Thymus (tissue), 14 donors: ENCODE results near the gene OR2A14. TPM values are rescaled to one million over a fixed set of nuclear protein-coding genes. Genes with fewer than 3 reads are reported as not detected.

Source experiments
- DNase-seq, 9 donors: peaks; one replicate each; pipeline ENCODE4 v3.0.0-alpha.2; 2013; ENCODE audit warnings: low spot score in 9 of 9, low read depth in 6 of 9, missing footprints in 1 of 9
- H3K27ac ChIP-seq, 2 donors: one replicate each; pipeline ENCODE4 v1.5.1; 2013; ENCODE audit warnings: control low read depth in 1 of 2, low read depth in 1 of 2, low read length in 1 of 2, mild to moderate bottlenecking in 1 of 2, moderate library complexity in 1 of 2
- H3K27me3 ChIP-seq, 2 donors: one replicate each; pipeline ENCODE4 v1.5.1; 2013; ENCODE audit warnings: low read length in 1 of 2; ENCODE audit not compliant: control insufficient read depth in 2 of 2, insufficient read depth in 1 of 2
- H3K36me3 ChIP-seq, 2 donors: one replicate each; pipeline ENCODE4 v1.5.1; 2013; ENCODE audit warnings: low read length in 1 of 2, mild to moderate bottlenecking in 1 of 2, moderate library complexity in 1 of 2; ENCODE audit not compliant: control insufficient read depth in 2 of 2, insufficient read depth in 2 of 2
- H3K4me1 ChIP-seq, 2 donors: one replicate each; pipeline ENCODE4 v1.5.1; 2013; ENCODE audit warnings: low read length in 2 of 2; ENCODE audit not compliant: control insufficient read depth in 2 of 2, insufficient read depth in 2 of 2
- H3K4me3 ChIP-seq, 2 donors: one replicate each; pipeline ENCODE4 v1.5.1; 2013; ENCODE audit warnings: low read length in 2 of 2, control low read depth in 1 of 2, mild to moderate bottlenecking in 1 of 2
- H3K9me3 ChIP-seq, 2 donors: one replicate each; pipeline ENCODE4 v1.5.1; 2013; ENCODE audit warnings: low read length in 1 of 2, mild to moderate bottlenecking in 1 of 2; ENCODE audit not compliant: control insufficient read depth in 2 of 2, insufficient read depth in 1 of 2
- whole genome bisulfite sequencing: extraction: QIAGEN DNeasy Blood & Tissue Kit; methylation state at CpG from one replicate; pipeline ENCODE4 v1.1.7; 2013; 5-methylcytosine and 5-hydroxymethylcytosine counted together
- long read RNA-seq, 10 donors: transcript quantifications; one replicate each; lab custom pipeline, GENCODE V29; 2026
- polyA plus RNA-seq: library from polyadenylated mRNA; stranded (reverse); fragments of 200-250 nt; gene quantifications from one replicate; pipeline ENCODE4 v1.2.3, GENCODE V29; 2013
- total RNA-seq: library from RNA; stranded (reverse); fragments of 120-200 nt; gene quantifications from one replicate; pipeline ENCODE4 v1.2.4, GENCODE V29; 2013
- donor health status: healthy.

OR2A14 gene, protein sequence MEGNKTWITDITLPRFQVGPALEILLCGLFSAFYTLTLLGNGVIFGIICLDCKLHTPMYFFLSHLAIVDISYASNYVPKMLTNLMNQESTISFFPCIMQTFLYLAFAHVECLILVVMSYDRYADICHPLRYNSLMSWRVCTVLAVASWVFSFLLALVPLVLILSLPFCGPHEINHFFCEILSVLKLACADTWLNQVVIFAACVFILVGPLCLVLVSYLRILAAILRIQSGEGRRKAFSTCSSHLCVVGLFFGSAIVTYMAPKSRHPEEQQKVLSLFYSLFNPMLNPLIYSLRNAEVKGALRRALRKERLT
- total RNA-seq (not detected), polyA plus RNA-seq (not detected)
- long read RNA-seq, donor 1 = 0 reads
- long read RNA-seq, donor 2 = 0 reads
- long read RNA-seq, donor 3 = 0 reads
- long read RNA-seq, donor 4 = 0 reads
- long read RNA-seq, donor 5 = 0 reads
- long read RNA-seq, donor 6 = 0 reads
- long read RNA-seq, donor 7 = 0 reads
- long read RNA-seq, donor 8 = 0 reads
- long read RNA-seq, donor 9 = 0 reads
- long read RNA-seq, donor 10 = 0 reads

DNA sequence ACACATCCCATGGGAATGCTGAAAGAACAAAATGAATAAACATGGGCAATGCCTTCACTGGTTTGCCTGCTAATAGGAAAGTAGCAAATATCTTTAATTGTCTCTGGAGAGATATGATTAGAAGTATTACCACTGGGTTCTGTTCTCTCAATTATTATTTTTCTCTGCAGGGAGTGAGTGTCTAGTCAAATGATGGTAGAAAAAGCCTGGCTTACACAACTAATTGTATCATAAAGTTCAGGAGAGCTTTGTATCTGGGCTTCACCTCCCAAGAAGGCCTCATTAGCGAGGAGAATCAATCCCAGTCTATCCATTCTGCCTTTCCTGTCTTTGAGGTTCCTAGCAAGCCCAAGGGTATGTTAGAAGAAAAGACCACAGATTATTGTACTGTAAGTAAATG is at the start of gene OR2A14:
TSS of gene OR2A14 (plus strand) at position 301 of the 400 bp plus-strand sequence. CDS start 5,937 bp downstream, outside the sequence.
- Histone ChIP-seq H3K4me1 (no peaks in the 10 kb centered on the region), H3K27me3 (no peaks in the 10 kb centered on the region), H3K4me3 (no peak within 1 kb of the TSS), H3K36me3 (no peaks in the 10 kb centered on the region), H3K27ac (no peak within 1 kb of the TSS), H3K9me3 (no peaks in the 10 kb centered on the region)
- no peak for DNase-seq
- 95% methylated on average over 1 of the region's 1 CpG for WGBS

DNA sequence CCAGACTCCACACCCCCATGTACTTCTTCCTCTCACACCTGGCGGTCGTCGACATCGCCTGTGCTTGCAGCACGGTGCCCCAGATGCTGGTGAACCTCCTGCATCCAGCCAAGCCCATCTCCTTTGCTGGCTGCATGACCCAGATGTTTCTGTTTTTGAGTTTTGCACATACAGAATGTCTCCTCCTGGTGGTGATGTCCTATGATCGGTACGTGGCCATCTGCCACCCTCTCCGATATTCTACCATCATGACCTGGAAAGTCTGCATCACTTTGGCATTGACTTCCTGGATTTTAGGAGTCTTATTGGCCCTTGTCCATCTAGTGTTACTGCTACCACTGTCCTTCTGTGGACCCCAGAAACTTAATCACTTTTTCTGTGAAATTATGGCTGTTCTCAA is 48.6 kb upstream of the OR2A14 start:
- 95% methylated on average over 8 of the region's 8 CpGs for WGBS
- no peak overlapping the region for H3K4me3 ChIP-seq
- H3K4me1 ChIP-seq = no peaks in the 10 kb centered on the region
- H3K27ac ChIP-seq = no peak overlapping the region
- H3K36me3 ChIP-seq = no peaks in the 10 kb centered on the region
- H3K27me3 ChIP-seq = no peaks in the 10 kb centered on the region
- no peak for DNase-seq
- no peaks in the 10 kb centered on the region for H3K9me3 ChIP-seq

DNA sequence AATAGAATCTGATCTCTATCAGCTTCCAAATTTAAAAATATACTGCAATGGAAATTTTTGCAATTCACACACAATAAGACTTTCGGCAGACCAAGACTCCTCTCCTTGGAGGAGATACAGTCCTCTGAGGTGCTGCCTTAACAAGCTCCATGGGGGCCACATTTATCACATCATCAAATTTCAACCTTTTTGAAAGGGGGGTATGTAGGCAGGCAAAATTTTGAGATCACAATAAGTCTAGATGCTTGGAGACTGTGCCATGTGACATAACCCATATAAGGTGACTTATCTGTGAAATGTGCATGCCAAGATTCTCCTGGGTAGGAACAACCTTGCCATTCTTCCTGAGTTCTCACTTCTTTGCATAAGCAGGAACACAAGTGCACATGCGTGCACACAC is 37.0 kb upstream of the OR2A14 start, which contains the start of gene OR2A12:
TSS of gene OR2A12 (plus strand) at position 301 of the 400 bp plus-strand sequence. CDS start 8,830 bp downstream, outside the sequence.
- DNase-seq = no peak
- H3K9me3 ChIP-seq = no peaks in the 10 kb centered on the region
- 97% methylated on average over 2 of the region's 2 CpGs for WGBS

DNA sequence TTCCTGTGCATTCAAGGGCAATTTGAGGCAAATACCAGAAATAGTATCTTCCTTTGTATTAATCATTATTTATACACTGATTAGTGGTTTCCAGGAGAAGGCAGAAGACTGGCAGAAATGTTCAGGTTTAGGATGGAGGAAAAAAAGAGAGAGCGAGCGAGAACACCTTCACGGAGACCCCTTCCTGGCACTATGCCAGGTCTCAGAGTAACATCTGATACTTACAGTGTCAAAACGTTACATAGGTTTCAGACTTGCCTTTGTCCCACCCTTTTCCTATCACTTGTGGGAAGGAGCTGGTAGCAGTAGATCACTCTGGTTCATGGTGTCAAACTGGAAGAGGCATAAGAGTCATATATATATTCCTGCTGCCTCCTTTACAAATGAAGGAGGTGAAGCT is 36.2 kb upstream of the OR2A14 start:
- no peak for DNase-seq
- H3K36me3 ChIP-seq = no peaks in the 10 kb centered on the region
- no peak overlapping the region for H3K4me3 ChIP-seq
- H3K9me3 ChIP-seq = no peaks in the 10 kb centered on the region
- H3K27ac ChIP-seq = no peak overlapping the region
- WGBS = 86% methylated on average over 4 of the region's 4 CpGs
- H3K27me3 ChIP-seq = no peaks in the 10 kb centered on the region
- no peaks in the 10 kb centered on the region for H3K4me1 ChIP-seq

More for the DNA sequence above, 37.0 kb upstream of the OR2A14 start, which contains the start of gene OR2A12:
- Histone ChIP-seq H3K27ac (no peak within 1 kb of the TSS), H3K4me1 (no peaks in the 10 kb centered on the region), H3K36me3 (no peaks in the 10 kb centered on the region), H3K27me3 (no peaks in the 10 kb centered on the region), H3K4me3 (no peak within 1 kb of the TSS)

DNA sequence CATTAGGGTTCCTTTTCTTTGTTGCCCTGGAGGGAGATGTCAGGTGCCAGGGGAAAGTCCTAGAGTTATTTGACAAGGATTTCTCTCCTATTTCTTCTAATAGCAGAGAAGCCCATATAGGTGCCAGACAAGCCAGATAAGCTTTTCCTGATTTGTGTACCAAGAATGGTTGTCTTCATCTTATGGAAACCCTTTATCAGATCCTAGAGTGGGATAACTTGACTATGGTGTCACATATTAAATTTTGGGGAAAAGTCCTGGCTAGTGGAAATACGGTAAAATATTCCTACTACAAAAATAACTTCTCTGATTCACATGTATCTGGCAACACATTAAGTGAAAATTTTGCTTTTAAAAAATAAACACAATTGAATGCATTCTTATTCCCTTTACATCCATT is 35.7 kb upstream of the OR2A14 start:
- DNase-seq = no peak
- Histone ChIP-seq H3K9me3 (no peaks in the 10 kb centered on the region), H3K27ac (no peak overlapping the region), H3K4me3 (no peak overlapping the region), H3K27me3 (no peaks in the 10 kb centered on the region), H3K36me3 (no peaks in the 10 kb centered on the region), H3K4me1 (no peaks in the 10 kb centered on the region)
- WGBS = 99% methylated on average over 1 of the region's 1 CpG

DNA sequence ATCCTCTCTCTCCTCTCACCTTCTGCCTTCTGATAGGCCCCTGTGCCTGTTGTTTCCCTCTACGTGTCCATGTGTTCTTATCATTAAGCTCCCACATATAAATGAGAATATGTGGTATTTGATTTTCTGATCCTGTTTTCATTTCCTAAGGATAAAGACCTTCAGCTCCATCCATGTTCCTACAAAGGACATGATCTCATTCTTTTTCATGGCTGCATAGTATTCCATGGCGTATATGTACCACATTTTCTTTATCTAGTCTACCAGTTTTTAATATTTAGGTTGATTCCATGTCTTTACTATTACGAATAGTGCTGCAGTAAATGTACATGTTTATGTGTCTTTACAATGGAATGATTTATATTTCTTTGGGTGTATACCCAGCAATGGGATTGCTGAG is 32.3 kb upstream of the OR2A14 start:
- 95% methylated on average over 3 of the region's 3 CpGs for WGBS
- H3K27ac ChIP-seq = no peak overlapping the region
- no peaks in the 10 kb centered on the region for H3K27me3 ChIP-seq
- no peaks in the 10 kb centered on the region for H3K36me3 ChIP-seq
- no peaks in the 10 kb centered on the region for H3K9me3 ChIP-seq
- DNase-seq = no peak
- no peaks in the 10 kb centered on the region for H3K4me1 ChIP-seq
- H3K4me3 ChIP-seq = no peak overlapping the region

DNA sequence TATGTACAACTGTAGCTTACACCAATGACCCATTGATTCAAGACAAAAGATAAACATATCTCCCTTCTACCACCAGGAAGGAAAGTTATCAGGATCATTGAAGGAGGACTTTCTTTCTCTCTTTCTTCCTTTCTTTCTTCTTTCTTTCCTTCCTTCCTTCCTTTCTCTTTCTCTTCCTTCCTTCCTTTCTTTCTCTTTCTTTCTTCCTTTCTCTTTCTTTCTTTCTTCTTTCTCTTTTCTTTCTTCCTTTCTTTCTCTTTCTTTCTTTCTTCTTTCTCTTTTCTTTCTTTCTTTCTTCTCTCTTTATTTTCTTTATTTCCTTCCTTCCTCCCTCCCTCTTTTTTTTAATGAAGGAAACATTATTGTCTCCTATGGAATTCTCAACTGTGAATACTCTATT is 24.2 kb upstream of the OR2A14 start:
- Histone ChIP-seq H3K9me3 (no peaks in the 10 kb centered on the region), H3K36me3 (no peaks in the 10 kb centered on the region), H3K27ac (no peak overlapping the region), H3K27me3 (no peaks in the 10 kb centered on the region), H3K4me3 (no peak overlapping the region), H3K4me1 (no peaks in the 10 kb centered on the region)
- DNase-seq = no peak

DNA sequence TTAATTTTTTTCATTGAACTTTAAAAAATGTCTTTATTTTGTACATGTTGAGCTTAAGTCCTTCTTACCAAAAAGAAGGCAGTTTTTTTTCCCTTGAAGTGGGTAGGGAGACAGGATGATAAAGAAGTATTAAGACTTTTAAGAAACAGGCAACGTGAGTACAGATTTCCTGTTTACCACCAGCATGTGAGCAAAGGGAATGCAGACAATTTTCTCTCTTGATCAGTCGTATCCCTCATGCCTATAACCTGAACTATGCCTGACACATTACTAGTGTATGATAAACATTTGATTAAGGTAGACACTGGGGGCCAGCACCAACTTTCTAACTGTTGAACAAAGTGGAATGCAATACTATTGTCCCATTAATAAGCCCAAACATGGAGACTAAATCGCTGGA is 22.4 kb upstream of the OR2A14 start:
- no peak for DNase-seq
- no peaks in the 10 kb centered on the region for H3K27me3 ChIP-seq
- no peak overlapping the region for H3K27ac ChIP-seq
- no peaks in the 10 kb centered on the region for H3K9me3 ChIP-seq
- no peaks in the 10 kb centered on the region for H3K4me1 ChIP-seq
- H3K36me3 ChIP-seq = no peaks in the 10 kb centered on the region
- H3K4me3 ChIP-seq = no peak overlapping the region
- 33% methylated on average over 3 of the region's 3 CpGs for WGBS

DNA sequence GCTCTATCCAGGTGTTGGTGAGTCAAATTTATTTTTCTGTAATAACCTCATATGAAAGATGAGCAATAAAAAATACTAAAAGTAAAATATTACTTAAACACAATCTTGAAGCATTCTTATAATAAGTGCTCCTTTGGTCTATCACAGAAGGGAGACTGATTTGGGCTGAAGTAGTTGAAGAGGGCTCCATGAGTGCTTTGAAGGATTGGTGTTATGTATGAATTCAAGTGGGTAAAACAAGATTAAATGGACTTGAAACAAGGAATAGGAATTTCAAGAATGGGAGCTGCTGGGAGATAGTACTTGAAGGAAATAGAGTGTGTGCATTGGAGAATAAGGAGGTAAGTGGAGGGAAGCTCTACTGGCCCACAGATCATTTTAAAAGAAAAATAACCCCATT is 20.9 kb upstream of the OR2A14 start:
- Histone ChIP-seq H3K4me3 (no peak overlapping the region), H3K4me1 (no peaks in the 10 kb centered on the region), H3K36me3 (no peaks in the 10 kb centered on the region), H3K27me3 (no peaks in the 10 kb centered on the region), H3K9me3 (no peaks in the 10 kb centered on the region), H3K27ac (no peak overlapping the region)
- no peak for DNase-seq
